HUES64 (cell line): ENCODE results near the gene PUS3.
"Not testable (repeated sequence)": the region's sequence is repeated elsewhere in the genome, so short reads cannot be mapped to it uniquely, and the experiment has no call there.

Experiments used
- H3K27ac ChIP-seq: 2 replicates; pipeline ENCODE4 v1.7.0; 2013; ENCODE audit warnings: low read depth, low read length, inconsistent platforms
- H3K27me3 ChIP-seq: 2 replicates; pipeline ENCODE4 v1.6.1; 2013; ENCODE audit warnings: mild to moderate bottlenecking, low read length; ENCODE audit not compliant: insufficient read depth
- H3K36me3 ChIP-seq: 2 replicates; pipeline ENCODE4 v1.6.1; 2013; ENCODE audit warnings: mild to moderate bottlenecking, low read length; ENCODE audit not compliant: insufficient read depth
- H3K4me1 ChIP-seq: 2 replicates; pipeline ENCODE4 v1.6.1; 2013; ENCODE audit warnings: mild to moderate bottlenecking, low read length, moderate library complexity; ENCODE audit not compliant: insufficient read depth
- H3K4me3 ChIP-seq: 2 replicates; pipeline ENCODE4 v1.5.1; 2013; ENCODE audit warnings: mild to moderate bottlenecking, low read length, moderate library complexity
- H3K9ac ChIP-seq: 2 replicates; pipeline ENCODE4 v1.6.1; 2013; ENCODE audit warnings: mild to moderate bottlenecking, low read depth, low read length
- H3K9me3 ChIP-seq: 2 replicates; pipeline ENCODE4 v1.6.1; 2013; ENCODE audit warnings: low read depth, low read length; ENCODE audit not compliant: insufficient read depth
- WGBS: fragments of 150-250, 120-280 bp; methylation state at CpG from one replicate; pipeline ENCODE4 v1.1.7; 2013; ENCODE audit warnings: missing lambda C conversion rate; 5-methylcytosine and 5-hydroxymethylcytosine counted together

The PUS3 gene

DNA sequence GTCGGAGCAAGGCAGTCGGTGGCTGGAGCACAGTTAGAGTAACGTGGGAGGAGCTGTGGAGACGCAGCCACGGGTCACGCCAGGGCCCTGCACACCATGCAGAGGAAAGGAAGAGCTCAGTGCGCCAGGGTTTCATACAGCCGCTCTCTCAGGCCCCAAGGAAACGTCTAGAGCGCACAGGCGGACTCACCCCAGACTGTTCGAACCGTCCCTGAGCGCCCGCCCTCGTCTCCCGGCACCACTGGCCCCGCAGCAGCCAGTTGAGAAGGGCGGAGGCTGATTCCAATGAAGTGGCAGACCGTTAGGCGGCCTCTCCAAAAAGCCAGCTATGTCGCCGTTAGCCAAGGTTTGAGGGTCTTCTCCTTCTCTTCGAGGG, 16.0 kb downstream of the PUS3 start:
- 0 out of 2 replicates have a peak, but pooled peaks cover 3% of the 10 kb centered on the region for H3K27me3 ChIP-seq
- H3K9me3 ChIP-seq = peaks cover 7% of the 10 kb centered on the region; the same call in 1 of the 2 replicates
- WGBS = 93% methylated on average over 24 of the region's 24 CpGs
- peaks cover 4% of the 10 kb centered on the region; the same call in 1 of the 2 replicates for H3K4me1 ChIP-seq
- H3K4me3 ChIP-seq = peak overlapping the region; percentile 69
- H3K36me3 ChIP-seq = peaks cover 6% of the 10 kb centered on the region
- H3K27ac ChIP-seq = no peak overlapping the region; the same call in 1 of the 2 replicates
- H3K9ac ChIP-seq = no peak overlapping the region

DNA sequence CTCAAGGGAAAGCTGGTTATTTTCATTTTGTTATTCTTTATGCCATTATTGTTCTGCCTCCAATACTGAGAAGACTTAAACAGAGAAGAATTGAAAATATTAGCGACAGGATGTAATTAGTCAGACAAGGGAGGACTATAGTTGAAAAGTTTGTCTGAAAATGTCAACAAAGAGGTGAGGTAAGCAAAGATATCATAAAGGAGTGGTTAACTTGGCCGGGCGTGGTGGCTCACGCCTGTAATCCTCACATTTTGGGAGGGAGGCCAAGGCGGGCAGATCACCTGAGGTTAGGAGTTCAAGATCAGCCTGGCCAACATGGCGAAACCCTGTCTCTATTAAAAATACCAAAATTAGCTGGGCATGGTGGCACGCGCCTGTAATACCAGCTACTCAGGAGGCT, 19.6 kb downstream of the PUS3 start:
- Histone ChIP-seq H3K36me3 (no peaks in the 10 kb centered on the region), H3K27me3 (0 out of 2 replicates have a peak, but pooled peaks cover 14% of the 10 kb centered on the region), H3K4me3 (no peak overlapping the region), H3K9me3 (peaks cover 7% of the 10 kb centered on the region; the same call in 1 of the 2 replicates), H3K27ac (no peak overlapping the region), H3K4me1 (no peaks in the 10 kb centered on the region), H3K9ac (no peak overlapping the region)
- WGBS = 84% methylated on average over 8 of the region's 8 CpGs

- H3K4me1 ChIP-seq = no peaks in the 10 kb centered on the region
- H3K27me3 ChIP-seq = 0 out of 2 replicates have a peak, but pooled peaks cover 12% of the 10 kb centered on the region
Observed at GRCh38 chr11:125881291-125881690, 21.7 kb downstream of the PUS3 start.

DNA sequence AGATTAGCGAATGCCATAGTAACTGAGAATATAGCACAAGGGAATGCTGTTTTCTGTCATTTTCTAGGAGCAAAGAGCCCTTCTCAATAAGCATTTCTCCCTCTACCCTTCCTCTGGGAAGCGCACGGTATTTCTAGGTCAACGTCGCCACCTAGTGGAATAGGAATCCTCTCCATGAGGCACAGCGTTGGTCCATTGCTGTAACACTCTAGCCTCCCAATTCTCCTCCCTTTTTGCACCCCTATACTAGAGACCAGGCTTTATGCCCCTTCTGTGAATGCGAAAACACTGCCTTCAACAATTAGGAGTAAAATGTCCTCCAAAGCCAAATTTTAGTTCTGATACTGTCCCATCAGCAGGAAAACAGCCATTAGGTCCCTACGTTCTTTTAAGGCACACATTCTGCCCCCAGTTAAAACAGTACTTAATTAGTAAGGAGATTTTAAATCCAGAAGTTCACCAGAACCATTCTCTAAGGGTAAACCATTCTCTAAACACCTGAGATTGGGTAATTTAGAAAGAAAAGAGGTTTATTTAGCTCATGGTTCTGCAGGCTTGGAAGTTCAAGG, 28.4 kb downstream of the PUS3 start:
- peaks cover 16% of the 10 kb centered on the region for H3K9me3 ChIP-seq
- no peak overlapping the region for H3K27ac ChIP-seq
- 13% methylated on average over 8 of the region's 8 CpGs for WGBS
- 0 out of 2 replicates have a peak, but pooled peaks cover 5% of the 10 kb centered on the region for H3K27me3 ChIP-seq
- H3K4me3 ChIP-seq = no peak overlapping the region
- H3K9ac ChIP-seq = no peak overlapping the region
- H3K4me1 ChIP-seq = no peaks in the 10 kb centered on the region
- H3K36me3 ChIP-seq = no peaks in the 10 kb centered on the region

More at GRCh38 chr11:125881291-125881690, 21.7 kb downstream of the PUS3 start:
- H3K4me3 ChIP-seq = no peak overlapping the region
- H3K9me3 ChIP-seq = peaks cover 3% of the 10 kb centered on the region; the same call in 1 of the 2 replicates
- 75% methylated on average over 1 of the region's 1 CpG for WGBS
- H3K27ac ChIP-seq = no peak overlapping the region
- no peaks in the 10 kb centered on the region for H3K36me3 ChIP-seq
- no peak overlapping the region for H3K9ac ChIP-seq

- peaks cover 16% of the 10 kb centered on the region for H3K9me3 ChIP-seq
- no peak overlapping the region for H3K27ac ChIP-seq
- H3K9ac ChIP-seq = no peak overlapping the region
- 0 out of 2 replicates have a peak, but pooled peaks cover 4% of the 10 kb centered on the region for H3K27me3 ChIP-seq
- H3K4me3 ChIP-seq = no peak overlapping the region
- no peaks in the 10 kb centered on the region for H3K36me3 ChIP-seq
- 96% methylated on average over 16 of the region's 20 CpGs for WGBS
- no peaks in the 10 kb centered on the region for H3K4me1 ChIP-seq
Observed at GRCh38 chr11:125873881-125874555, 29.0 kb downstream of the PUS3 start.

GRCh38 chr11:125872138-125872491, 30.9 kb downstream of the PUS3 start:
- no peak overlapping the region for H3K9ac ChIP-seq
- peaks cover 16% of the 10 kb centered on the region for H3K9me3 ChIP-seq
- H3K4me3 ChIP-seq = no peak overlapping the region
- no peaks in the 10 kb centered on the region for H3K36me3 ChIP-seq
- no peaks in the 10 kb centered on the region for H3K27me3 ChIP-seq
- no peaks in the 10 kb centered on the region for H3K4me1 ChIP-seq
- no peak overlapping the region for H3K27ac ChIP-seq

DNA sequence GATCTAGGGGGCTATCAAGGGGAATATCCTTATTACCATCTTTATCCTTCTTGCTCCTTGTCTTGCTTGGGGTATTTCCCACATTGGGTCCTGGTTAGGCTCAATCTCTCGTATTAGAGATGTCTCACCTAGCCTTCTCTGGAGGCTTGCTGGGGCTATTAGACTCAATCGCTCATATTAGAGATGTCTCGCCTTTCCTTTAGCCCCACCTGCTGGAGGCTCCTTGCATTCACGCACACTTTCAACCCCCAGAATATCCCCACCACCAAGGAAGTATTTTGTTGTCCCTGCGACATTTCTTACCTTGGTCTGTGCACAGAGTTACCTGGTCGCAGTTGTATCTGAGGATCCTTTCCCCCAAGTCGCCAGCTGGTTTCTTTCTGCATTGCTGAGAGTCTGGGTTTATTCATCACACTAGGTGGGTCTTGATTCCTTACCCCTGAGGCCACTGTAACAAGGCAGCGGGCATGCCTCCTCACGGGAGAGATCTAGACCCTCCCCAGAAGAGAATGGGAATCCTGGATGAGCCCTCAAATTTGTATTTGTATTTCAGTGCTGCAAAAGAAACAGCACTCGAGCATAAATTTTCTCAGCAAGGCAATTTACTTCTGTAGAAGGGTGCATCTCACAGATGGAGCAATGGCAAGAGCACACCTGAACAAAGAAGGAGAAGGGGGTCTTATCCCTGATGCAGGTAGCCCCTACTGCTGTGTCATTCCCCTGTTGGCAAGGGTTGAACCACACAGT, 31.4 kb downstream of the PUS3 start:
- Histone ChIP-seq H3K4me1 (no peaks in the 10 kb centered on the region), H3K4me3 (no peak overlapping the region), H3K9ac (no peak overlapping the region), H3K27ac (no peak overlapping the region), H3K9me3 (peaks cover 16% of the 10 kb centered on the region), H3K27me3 (no peaks in the 10 kb centered on the region), H3K36me3 (no peaks in the 10 kb centered on the region)
- 75% methylated on average over 10 of the region's 10 CpGs for WGBS

DNA sequence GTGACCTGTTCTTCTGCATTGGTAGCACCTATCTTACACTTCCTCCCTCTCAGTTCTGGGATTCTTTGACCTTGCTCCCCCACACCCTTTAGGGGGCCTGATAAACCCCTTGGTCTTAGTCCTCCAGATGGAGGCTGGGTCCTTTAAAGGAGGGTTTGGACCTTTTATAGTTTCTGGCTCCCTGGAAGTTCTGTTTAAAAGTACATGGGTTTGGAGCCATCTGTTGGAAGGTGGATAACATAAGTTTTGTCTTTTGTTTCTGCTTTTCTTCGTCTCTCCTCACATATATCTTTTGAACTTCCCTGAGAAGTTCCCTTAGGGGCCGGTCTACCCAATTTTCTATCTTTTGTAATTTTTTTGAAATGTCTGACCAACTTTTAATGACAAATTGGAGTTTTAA, 33.5 kb downstream of the PUS3 start:
- Histone ChIP-seq H3K27me3 (no peaks in the 10 kb centered on the region), H3K4me1 (no peaks in the 10 kb centered on the region), H3K9me3 (peaks cover 16% of the 10 kb centered on the region), H3K4me3 (no peak overlapping the region), H3K36me3 (no peaks in the 10 kb centered on the region), H3K27ac (no peak overlapping the region), H3K9ac (no peak overlapping the region)
- 78% methylated on average over 2 of the region's 2 CpGs for WGBS

GRCh38 chr11:125865354-125865753, 37.7 kb downstream of the PUS3 start:
- not testable (repeated sequence) for H3K9ac ChIP-seq, H3K27me3 ChIP-seq, H3K36me3 ChIP-seq, H3K9me3 ChIP-seq, H3K27ac ChIP-seq, H3K4me1 ChIP-seq, H3K4me3 ChIP-seq
- 96% methylated on average over 3 of the region's 4 CpGs for WGBS

- not testable (repeated sequence) for H3K36me3 ChIP-seq, H3K4me1 ChIP-seq, H3K9ac ChIP-seq, H3K9me3 ChIP-seq, H3K27me3 ChIP-seq, H3K4me3 ChIP-seq, H3K27ac ChIP-seq
- 94% methylated on average over 30 of the region's 33 CpGs for WGBS
Observed at GRCh38 chr11:125862786-125863185, 40.2 kb downstream of the PUS3 start.

- not testable (repeated sequence) for H3K36me3 ChIP-seq, H3K27me3 ChIP-seq, H3K9ac ChIP-seq, H3K4me1 ChIP-seq, H3K4me3 ChIP-seq, H3K27ac ChIP-seq
- H3K9me3 ChIP-seq = peaks cover 16% of the 10 kb centered on the region
- 86% methylated on average over 9 of the region's 9 CpGs for WGBS
Observed at GRCh38 chr11:125857670-125858069, 45.3 kb downstream of the PUS3 start.
